Osteocyte (in vitro differentiated cells): Measurements from ENCODE around the gene DOCK3. TPM values are rescaled to one million over a fixed set of nuclear protein-coding genes. Genes with fewer than 3 reads are reported as not detected.
"Not testable (repeated sequence)": the region's sequence is repeated elsewhere in the genome, so short reads cannot be mapped to it uniquely, and the experiment has no call there.

Experiments used
- DNase-seq: peaks from one replicate; pipeline ENCODE4 v3.0.0; 2021; ENCODE audit warnings: mixed read lengths; ENCODE audit not compliant: unreplicated experiment; ENCODE audit errors: extremely low spot score
- H3K27ac Mint-ChIP-seq: one replicate; pipeline ENCODE4 v1.8.0; 2021; ENCODE audit warnings: mild to moderate bottlenecking, mixed read lengths; ENCODE audit not compliant: unreplicated experiment
- H3K27me3 Mint-ChIP-seq: one replicate; pipeline ENCODE4 v1.8.0; 2021; ENCODE audit warnings: mixed read lengths; ENCODE audit not compliant: unreplicated experiment
- H3K36me3 Mint-ChIP-seq: one replicate; pipeline ENCODE4 v1.8.0; 2021; ENCODE audit warnings: mixed read lengths; ENCODE audit not compliant: unreplicated experiment
- H3K4me1 Mint-ChIP-seq: one replicate; pipeline ENCODE4 v1.8.0; 2021; ENCODE audit warnings: mixed read lengths; ENCODE audit not compliant: unreplicated experiment
- H3K4me3 Mint-ChIP-seq: one replicate; pipeline ENCODE4 v1.8.0; 2021; ENCODE audit warnings: mild to moderate bottlenecking, moderate library complexity, mixed read lengths; ENCODE audit not compliant: unreplicated experiment
- H3K9me3 Mint-ChIP-seq: one replicate; pipeline ENCODE4 v1.8.0; 2021; ENCODE audit warnings: mixed read lengths; ENCODE audit not compliant: unreplicated experiment
- total RNA-seq: library from RNA; stranded (reverse); gene quantifications from 2 replicates; pipeline ENCODE4 v1.2.1, GENCODE V29; 2021
- TF ChIP-seq, protein P1 (sequence below): fragments of 200-600 bp; sonication (generic); IDR thresholded peaks from 2 replicates; pipeline ENCODE4 v1.5.0; 2021; ENCODE audit warnings: antibody characterized with exemption, mild to moderate bottlenecking, moderate library complexity

DOCK3 gene
- total RNA-seq, 1 donor from 2014 or later, result 0.24 TPM

DNA sequence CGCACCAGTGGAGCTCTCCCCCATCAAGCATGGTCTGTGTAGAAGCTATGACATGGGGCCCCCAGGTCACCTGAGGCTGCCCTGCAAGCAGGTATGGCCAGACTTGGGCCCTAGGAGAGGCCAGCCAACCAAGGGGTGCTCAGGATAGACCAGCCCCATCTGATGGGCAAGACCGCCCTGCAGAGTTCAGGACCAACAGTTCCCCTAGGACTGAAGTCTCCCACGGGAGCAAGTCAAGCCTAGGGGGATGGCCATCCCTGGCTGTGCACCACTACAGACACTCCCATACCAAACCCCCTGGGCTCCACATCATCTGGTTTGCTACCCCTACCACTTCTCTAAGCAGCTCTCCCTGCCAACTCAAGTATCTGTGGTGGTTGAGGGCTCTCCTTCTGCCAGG is 568.2 kb downstream of the DOCK3 start:
- no peaks in the 10 kb centered on the region for H3K36me3 Mint-ChIP-seq
- TF ChIP-seq, protein P1, sequence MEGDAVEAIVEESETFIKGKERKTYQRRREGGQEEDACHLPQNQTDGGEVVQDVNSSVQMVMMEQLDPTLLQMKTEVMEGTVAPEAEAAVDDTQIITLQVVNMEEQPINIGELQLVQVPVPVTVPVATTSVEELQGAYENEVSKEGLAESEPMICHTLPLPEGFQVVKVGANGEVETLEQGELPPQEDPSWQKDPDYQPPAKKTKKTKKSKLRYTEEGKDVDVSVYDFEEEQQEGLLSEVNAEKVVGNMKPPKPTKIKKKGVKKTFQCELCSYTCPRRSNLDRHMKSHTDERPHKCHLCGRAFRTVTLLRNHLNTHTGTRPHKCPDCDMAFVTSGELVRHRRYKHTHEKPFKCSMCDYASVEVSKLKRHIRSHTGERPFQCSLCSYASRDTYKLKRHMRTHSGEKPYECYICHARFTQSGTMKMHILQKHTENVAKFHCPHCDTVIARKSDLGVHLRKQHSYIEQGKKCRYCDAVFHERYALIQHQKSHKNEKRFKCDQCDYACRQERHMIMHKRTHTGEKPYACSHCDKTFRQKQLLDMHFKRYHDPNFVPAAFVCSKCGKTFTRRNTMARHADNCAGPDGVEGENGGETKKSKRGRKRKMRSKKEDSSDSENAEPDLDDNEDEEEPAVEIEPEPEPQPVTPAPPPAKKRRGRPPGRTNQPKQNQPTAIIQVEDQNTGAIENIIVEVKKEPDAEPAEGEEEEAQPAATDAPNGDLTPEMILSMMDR, result no peak
- H3K9me3 Mint-ChIP-seq, result no peaks in the 10 kb centered on the region
- no peak overlapping the region for H3K27ac Mint-ChIP-seq
- no peak overlapping the region for H3K4me3 Mint-ChIP-seq
- no peaks in the 10 kb centered on the region for H3K4me1 Mint-ChIP-seq
- peaks cover 7% of the 10 kb centered on the region for H3K27me3 Mint-ChIP-seq
- no peak for DNase-seq

DNA sequence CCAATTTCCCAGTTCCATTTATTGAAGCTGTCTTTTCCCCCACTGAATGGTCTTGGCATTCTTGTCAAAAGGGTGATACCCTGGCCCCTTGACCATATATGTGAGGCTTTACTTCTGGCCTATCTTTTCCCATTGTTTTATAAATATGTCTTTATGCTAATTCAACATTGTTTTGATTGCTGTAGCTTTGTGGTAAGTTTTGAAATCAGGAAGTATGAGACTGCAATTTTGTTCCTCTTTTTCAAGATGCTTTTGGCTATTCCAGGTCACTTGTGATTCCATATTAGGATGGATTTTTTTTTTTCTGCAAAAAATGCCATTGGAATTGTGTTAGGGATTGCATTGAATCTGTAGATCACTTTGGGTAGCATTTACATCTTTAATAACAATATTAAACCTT is 569.2 kb downstream of the DOCK3 start:
- DNase-seq, result no peak
- H3K4me1 Mint-ChIP-seq, result no peaks in the 10 kb centered on the region
- no peaks in the 10 kb centered on the region for H3K36me3 Mint-ChIP-seq
- no peaks in the 10 kb centered on the region for H3K9me3 Mint-ChIP-seq
- H3K27me3 Mint-ChIP-seq, result peaks cover 7% of the 10 kb centered on the region
- H3K4me3 Mint-ChIP-seq, result no peak overlapping the region
- no peak overlapping the region for H3K27ac Mint-ChIP-seq
- TF ChIP-seq, protein P1, result no peak

DNA sequence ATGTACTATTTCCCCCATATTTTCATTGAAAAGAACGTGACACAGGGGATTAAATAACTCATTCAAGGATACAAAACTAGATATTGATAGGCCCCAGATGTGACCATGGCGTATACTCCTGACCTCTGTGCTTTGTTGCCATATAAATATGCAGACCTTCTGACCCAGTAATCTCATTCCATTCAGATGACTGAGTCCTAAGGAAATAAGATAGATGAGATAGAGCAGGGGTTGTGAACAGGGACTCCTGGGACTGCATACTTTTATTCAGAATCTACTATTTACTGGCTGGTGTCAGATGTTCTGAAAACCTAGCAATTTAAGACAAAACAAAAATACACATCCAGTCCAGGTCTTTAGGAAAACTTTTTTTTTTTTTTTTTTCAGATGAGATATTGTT is 571.1 kb downstream of the DOCK3 start:
- H3K27ac Mint-ChIP-seq, result no peak overlapping the region
- no peaks in the 10 kb centered on the region for H3K9me3 Mint-ChIP-seq
- H3K4me1 Mint-ChIP-seq, result no peaks in the 10 kb centered on the region
- TF ChIP-seq, protein P1, result no peak
- H3K4me3 Mint-ChIP-seq, result no peak overlapping the region
- H3K36me3 Mint-ChIP-seq, result no peaks in the 10 kb centered on the region
- H3K27me3 Mint-ChIP-seq, result peaks cover 2% of the 10 kb centered on the region
- no peak for DNase-seq

DNA sequence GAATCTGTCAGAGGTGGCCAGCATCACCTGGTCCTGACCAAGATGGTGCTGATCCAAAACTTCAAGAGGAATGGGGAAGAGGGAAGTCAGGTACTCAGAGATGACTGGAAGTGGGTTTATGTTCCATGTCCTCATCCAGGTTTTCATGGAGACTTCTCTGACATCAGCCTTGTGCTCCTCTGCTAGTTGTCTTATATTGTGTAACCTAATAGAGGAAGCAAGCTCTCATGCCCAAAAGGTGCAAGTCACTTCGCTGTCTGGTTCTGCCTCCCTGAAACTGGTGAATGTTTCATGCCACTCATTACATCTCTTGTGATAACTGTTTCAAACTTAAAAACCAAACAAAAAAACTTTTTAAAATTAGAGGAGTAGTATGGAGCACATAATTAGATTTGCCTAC is 583.1 kb downstream of the DOCK3 start:
- Mint-ChIP-seq H3K27me3 (peaks cover 20% of the 10 kb centered on the region), H3K4me1 (no peaks in the 10 kb centered on the region), H3K4me3 (no peak overlapping the region), H3K9me3 (no peaks in the 10 kb centered on the region), H3K36me3 (no peaks in the 10 kb centered on the region), H3K27ac (no peak overlapping the region)
- TF ChIP-seq, protein P1, result no peak
- no peak for DNase-seq

DNA sequence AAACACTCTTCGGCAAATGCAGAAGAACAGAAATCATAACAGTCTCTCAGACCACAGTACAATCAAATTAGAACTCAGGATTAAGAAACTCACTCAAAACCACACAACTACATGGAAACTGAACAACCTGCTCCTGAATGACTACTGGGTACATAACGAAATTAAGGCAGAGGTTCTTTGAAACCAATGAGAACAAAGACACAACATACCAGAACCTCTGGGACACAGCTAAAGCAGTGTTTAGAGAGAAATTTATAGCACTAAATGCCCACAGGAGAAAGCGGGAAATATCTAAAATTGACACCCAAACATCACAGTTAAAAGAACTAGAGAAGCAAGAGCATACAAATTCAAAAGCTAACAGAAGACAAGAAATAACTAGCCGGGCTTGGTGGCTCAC is 589.4 kb downstream of the DOCK3 start:
- H3K36me3 Mint-ChIP-seq, result not testable (repeated sequence)

DNA sequence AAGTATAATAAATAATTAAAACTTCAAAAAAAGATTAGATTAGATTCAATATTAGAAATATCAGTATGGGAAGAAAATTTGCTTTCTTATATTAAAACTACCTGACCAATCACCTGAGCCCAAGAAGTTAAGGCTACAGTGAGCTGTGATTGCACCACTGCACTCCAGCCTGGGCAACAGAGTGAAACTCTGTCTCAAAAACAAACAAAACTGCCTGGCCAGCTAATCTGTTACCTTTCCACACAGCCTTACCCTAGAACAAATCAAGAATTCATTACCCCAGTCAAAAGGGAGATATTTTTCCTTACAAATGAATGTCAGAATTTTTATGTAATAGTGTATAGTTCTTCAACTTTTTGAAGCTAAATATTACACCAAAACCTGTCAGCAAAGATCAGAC is 593.4 kb downstream of the DOCK3 start:
- no peaks in the 10 kb centered on the region for H3K27me3 Mint-ChIP-seq
- H3K4me3 Mint-ChIP-seq, result no peak overlapping the region
- TF ChIP-seq, protein P1, result no peak
- no peak overlapping the region for H3K27ac Mint-ChIP-seq
- no peaks in the 10 kb centered on the region for H3K4me1 Mint-ChIP-seq
- no peaks in the 10 kb centered on the region for H3K36me3 Mint-ChIP-seq
- no peak for DNase-seq
- H3K9me3 Mint-ChIP-seq, result peaks cover 6% of the 10 kb centered on the region

More for the DNA sequence above, 589.4 kb downstream of the DOCK3 start:
- peaks cover 13% of the 10 kb centered on the region for H3K27me3 Mint-ChIP-seq
- H3K4me3 Mint-ChIP-seq, DNase-seq, H3K4me1 Mint-ChIP-seq, H3K9me3 Mint-ChIP-seq, H3K27ac Mint-ChIP-seq: not testable (repeated sequence)
